ENCODE measurements around the gene NLGN1.

Gene NLGN1

DNA sequence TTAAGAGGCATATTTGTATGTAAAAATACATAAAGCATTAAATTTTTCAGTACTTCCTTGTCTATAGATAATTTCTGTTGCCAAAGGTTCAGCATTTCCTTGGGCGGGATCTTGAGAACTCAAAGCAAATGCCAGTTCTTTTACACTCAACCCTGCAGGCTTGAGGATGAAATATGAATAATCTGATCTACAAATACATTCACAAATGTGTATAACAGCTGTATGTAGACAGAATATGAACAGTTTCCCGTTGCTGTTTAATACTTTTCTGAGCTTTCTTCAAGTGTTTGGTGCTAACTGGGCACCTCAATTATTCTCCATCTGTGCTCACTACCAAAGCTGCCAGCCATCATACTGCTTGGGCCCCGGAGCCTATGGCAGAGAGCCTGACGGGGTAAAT lies 661.3 kb downstream of the NLGN1 start:
- Histone ChIP-seq H3K4me3 (ENCODE audit: low read depth, low read length, poor library complexity, severe bottlenecking) (no peak overlapping the region), H3K9me3 (ENCODE audit: low read length) (no peaks in the 10 kb centered on the region), H3K9me2 (ENCODE audit: low read depth, low read length) (no peaks in the 10 kb centered on the region), H3K79me2 (ENCODE audit: insufficient read depth, low read length) (no peaks in the 10 kb centered on the region), H3K4me1 (ENCODE audit: insufficient read depth, low read length, severe bottlenecking) (no peaks in the 10 kb centered on the region), H3K27ac (ENCODE audit: low read depth, low read length, poor library complexity, severe bottlenecking) (no peak overlapping the region), H2AFZ (ENCODE audit: low read length) (no peak overlapping the region), H4K20me1 (ENCODE audit: insufficient read depth, low read length) (no peaks in the 10 kb centered on the region), H3K9ac (ENCODE audit: low read length) (no peak overlapping the region), H3K36me3 (ENCODE audit: insufficient read depth, low read length) (no peaks in the 10 kb centered on the region), H3K27me3 (ENCODE audit: insufficient read depth, low read length) (no peaks in the 10 kb centered on the region), H3F3A (ENCODE audit: insufficient read depth, low read length) (no peaks in the 10 kb centered on the region), H3K4me2 (ENCODE audit: low read length) (no peak overlapping the region)
- TF ChIP-seq, protein P1, sequence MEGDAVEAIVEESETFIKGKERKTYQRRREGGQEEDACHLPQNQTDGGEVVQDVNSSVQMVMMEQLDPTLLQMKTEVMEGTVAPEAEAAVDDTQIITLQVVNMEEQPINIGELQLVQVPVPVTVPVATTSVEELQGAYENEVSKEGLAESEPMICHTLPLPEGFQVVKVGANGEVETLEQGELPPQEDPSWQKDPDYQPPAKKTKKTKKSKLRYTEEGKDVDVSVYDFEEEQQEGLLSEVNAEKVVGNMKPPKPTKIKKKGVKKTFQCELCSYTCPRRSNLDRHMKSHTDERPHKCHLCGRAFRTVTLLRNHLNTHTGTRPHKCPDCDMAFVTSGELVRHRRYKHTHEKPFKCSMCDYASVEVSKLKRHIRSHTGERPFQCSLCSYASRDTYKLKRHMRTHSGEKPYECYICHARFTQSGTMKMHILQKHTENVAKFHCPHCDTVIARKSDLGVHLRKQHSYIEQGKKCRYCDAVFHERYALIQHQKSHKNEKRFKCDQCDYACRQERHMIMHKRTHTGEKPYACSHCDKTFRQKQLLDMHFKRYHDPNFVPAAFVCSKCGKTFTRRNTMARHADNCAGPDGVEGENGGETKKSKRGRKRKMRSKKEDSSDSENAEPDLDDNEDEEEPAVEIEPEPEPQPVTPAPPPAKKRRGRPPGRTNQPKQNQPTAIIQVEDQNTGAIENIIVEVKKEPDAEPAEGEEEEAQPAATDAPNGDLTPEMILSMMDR (IDR thresholded peaks at IDR 0.05; ENCODE audit: low read length): no peak
- TF ChIP-seq EZH2 (IDR thresholded peaks at IDR 0.05; ENCODE audit: borderline replicate concordance, low read length): no peak

DNA sequence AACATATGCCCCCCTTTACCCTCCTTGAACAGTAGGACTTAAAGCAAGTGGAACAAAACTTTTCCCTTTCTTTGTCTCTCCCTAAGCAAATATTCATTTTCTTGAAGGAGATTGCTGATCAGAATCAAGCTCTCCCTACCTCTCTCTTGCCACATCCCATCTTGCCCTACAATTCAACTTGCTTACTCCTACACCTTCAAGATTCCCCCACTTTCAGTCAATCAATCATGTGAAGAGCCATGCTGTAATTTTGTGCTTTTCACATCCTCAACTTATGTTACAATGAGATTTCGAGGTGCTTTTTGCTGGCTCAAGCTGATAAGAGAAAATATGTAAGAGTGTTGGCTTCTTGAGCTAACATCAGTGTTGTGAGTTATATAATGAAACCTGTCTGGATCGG lies 662.9 kb downstream of the NLGN1 start:
- Histone ChIP-seq H3K27ac (ENCODE audit: low read depth, low read length, poor library complexity, severe bottlenecking) (no peak overlapping the region), H3K9ac (ENCODE audit: low read length) (no peak overlapping the region), H3F3A (ENCODE audit: insufficient read depth, low read length) (no peaks in the 10 kb centered on the region), H4K20me1 (ENCODE audit: insufficient read depth, low read length) (no peaks in the 10 kb centered on the region), H3K36me3 (ENCODE audit: insufficient read depth, low read length) (no peaks in the 10 kb centered on the region), H3K4me2 (ENCODE audit: low read length) (no peak overlapping the region), H3K9me3 (ENCODE audit: low read length) (no peaks in the 10 kb centered on the region), H3K79me2 (ENCODE audit: insufficient read depth, low read length) (no peaks in the 10 kb centered on the region), H2AFZ (ENCODE audit: low read length) (no peak overlapping the region), H3K4me3 (ENCODE audit: low read depth, low read length, poor library complexity, severe bottlenecking) (no peak overlapping the region), H3K27me3 (ENCODE audit: insufficient read depth, low read length) (no peaks in the 10 kb centered on the region), H3K9me2 (ENCODE audit: low read depth, low read length) (no peaks in the 10 kb centered on the region), H3K4me1 (ENCODE audit: insufficient read depth, low read length, severe bottlenecking) (no peaks in the 10 kb centered on the region)
- TF ChIP-seq, protein P1 (IDR thresholded peaks at IDR 0.05; ENCODE audit: low read length): no peak
- no peak for TF ChIP-seq EZH2 (IDR thresholded peaks at IDR 0.05; ENCODE audit: borderline replicate concordance, low read length)

DNA sequence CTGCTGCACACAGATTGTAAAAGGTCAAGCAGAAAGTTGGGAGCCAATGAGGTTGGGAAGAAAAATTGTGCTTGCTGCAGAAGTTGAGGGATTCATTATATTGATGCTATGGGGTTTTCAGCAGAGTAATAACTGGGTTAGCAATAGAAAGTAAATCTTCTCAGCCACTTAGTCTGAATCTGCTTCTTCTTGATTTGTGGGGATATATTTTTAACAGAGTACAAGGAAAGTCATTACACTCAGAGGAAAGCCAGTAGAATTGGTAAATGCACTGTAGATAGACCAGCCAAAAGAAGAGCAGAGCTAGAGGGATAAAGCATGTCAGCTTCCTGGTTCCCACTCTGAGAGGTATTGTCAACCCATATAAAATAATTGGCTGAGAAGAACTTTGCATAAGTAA lies 663.6 kb downstream of the NLGN1 start:
- H3K4me3 ChIP-seq (ENCODE audit: low read depth, low read length, poor library complexity, severe bottlenecking): no peak overlapping the region
- H3K36me3 ChIP-seq (ENCODE audit: insufficient read depth, low read length): no peaks in the 10 kb centered on the region
- TF ChIP-seq, protein P1 (IDR thresholded peaks at IDR 0.05; ENCODE audit: low read length): no peak
- TF ChIP-seq EZH2 (IDR thresholded peaks at IDR 0.05; ENCODE audit: borderline replicate concordance, low read length): no peak
- no peaks in the 10 kb centered on the region for H3K27me3 ChIP-seq (ENCODE audit: insufficient read depth, low read length)
- no peaks in the 10 kb centered on the region for H3K4me1 ChIP-seq (ENCODE audit: insufficient read depth, low read length, severe bottlenecking)
- no peaks in the 10 kb centered on the region for H3F3A ChIP-seq (ENCODE audit: insufficient read depth, low read length)
- no peak overlapping the region for H2AFZ ChIP-seq (ENCODE audit: low read length)
- no peak overlapping the region for H3K9ac ChIP-seq (ENCODE audit: low read length)
- H3K27ac ChIP-seq (ENCODE audit: low read depth, low read length, poor library complexity, severe bottlenecking): no peak overlapping the region
- no peaks in the 10 kb centered on the region for H3K79me2 ChIP-seq (ENCODE audit: insufficient read depth, low read length)
- H3K9me2 ChIP-seq (ENCODE audit: low read depth, low read length): no peaks in the 10 kb centered on the region
- no peaks in the 10 kb centered on the region for H3K9me3 ChIP-seq (ENCODE audit: low read length)
- H3K4me2 ChIP-seq (ENCODE audit: low read length): no peak overlapping the region
- H4K20me1 ChIP-seq (ENCODE audit: insufficient read depth, low read length): no peaks in the 10 kb centered on the region

Measured in OCI-LY1 (cell line).